GM19025 (cell line): ENCODE measurements around the gene MYL12B.
"Not testable (repeated sequence)": the region's sequence is repeated elsewhere in the genome, so short reads cannot be mapped to it uniquely, and the experiment has no call there.

Source experiments
- ATAC-seq: cut with Tn5 transposase; IDR thresholded peaks from one replicate; pipeline ENCODE4 v1.9.1; 2021; ENCODE audit warnings: mild to moderate bottlenecking, low read depth, moderate library complexity; ENCODE audit not compliant: unreplicated experiment

The MYL12B gene

DNA sequence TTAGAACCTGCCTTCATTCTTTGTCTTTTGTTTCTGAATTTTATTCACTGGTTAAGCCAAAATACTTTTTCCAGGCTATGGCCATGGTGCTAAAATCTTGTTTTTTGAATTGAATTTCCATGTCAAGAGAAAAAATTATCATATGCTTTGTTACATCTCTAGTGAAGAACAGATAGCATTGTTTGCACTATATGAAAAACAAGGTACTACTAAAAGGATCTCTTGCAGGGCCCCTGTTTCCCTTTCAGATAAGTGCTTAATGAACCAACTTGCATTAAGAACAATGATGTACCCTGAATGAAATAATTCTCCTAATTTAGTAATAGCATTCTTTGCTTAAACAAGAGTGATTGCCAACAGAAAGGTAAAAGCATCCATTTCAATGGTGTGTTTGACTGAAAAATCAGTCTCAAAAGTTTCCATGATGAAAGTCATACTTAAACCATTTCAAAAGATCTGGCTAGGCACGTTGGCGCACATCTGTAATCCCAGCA lies 4.3 kb upstream of the MYL12B start:
- no peak for ATAC-seq

DNA sequence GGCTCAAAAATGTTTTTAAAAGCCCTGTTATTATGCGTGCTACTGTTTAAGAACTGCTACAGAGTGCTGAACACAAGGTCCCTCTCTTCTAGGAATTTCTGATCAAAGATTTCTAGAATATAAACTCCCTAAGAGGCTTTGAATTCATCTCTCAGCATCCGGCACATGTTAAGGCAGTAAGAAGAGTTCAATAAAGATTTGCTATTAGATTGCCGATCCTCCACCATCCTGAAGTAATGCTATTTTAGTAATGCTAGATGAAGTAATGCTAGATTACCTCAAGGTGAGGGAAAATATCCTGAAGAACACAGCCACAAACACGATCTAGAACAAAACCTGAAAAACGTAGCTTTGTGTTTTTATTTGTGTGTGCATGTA lies 949 bp upstream of the MYL12B start:
- no peak for ATAC-seq

GRCh38 chr18:3262234-3263131 lies 550 bp downstream of the MYL12B start:
- ATAC-seq: peak; percentile 25

DNA sequence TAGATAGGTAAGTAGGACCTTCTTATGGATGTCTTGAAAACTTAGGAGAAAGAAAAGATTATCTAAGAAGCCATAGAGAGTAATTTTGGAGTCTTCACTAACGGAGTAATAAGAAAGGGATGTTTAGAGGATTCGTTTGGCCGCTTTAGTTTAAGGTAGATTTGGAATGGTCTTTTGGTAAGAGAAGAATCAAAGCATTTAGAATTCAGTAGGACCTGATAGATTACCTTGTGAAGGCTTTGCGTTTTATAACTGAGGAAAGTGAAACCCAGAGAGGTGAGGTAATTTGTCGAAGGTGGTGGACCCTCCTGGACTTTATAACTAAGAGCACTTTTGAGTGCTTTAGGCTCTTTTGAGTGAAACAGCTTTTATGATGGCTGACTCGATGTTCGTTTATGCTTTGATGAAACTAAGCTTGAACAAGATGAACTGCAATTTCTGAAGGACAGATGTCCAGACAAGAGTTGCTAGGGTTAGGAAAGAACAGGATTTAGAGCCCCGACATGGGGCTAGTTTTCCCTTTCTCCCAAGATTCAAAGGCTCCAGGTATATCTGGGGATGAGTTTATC lies 1.3 kb downstream of the MYL12B start:
- ATAC-seq: no peak

DNA sequence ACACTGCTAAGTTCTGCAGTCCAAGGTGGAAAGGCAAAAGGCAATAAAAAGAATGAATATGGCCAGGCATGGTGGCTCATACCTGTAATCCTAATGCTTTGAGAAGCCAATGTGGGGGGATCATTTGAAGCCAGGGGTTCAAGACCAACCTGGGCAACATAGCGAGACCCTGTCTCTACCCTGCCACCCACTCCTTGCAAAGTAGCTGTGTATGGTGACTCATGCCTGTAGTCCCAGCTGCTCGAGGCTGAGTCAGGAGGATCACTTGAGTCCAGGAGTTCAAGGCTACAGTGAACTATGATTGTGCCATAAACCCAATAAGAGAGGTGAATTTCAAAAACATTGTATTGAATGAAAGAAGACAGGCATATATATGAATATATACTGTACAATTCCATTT lies 2.4 kb downstream of the MYL12B start:
- no peak for ATAC-seq

DNA sequence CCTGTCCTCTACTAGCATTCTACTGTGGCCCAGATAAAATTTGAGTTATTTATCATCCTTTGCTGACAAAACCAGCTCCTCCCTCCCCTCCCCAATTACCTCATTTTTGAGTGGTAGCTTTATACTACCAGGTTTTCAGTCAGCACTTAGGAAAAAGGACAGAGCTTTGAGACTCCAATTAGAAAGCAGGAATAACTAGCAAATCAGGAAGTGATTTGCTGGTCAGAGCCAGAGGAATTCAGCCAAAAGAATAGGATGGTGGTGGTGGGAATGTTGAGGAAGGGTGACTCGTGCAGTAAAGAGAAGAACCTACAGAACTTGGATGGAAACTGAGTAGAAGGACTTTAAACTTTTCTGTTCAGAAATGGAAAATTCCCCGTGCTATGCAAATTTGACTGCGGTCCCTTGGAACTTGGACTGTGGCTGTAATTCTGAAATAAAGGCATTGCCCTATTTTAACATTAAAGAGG lies 3.7 kb downstream of the MYL12B start:
- no peak for ATAC-seq

GRCh38 chr18:3266062-3266608 lies 4.2 kb downstream of the MYL12B start:
- ATAC-seq: no peak

- ATAC-seq: no peak
Observed at GRCh38 chr18:3268306-3268705, 6.4 kb downstream of the MYL12B start.

DNA sequence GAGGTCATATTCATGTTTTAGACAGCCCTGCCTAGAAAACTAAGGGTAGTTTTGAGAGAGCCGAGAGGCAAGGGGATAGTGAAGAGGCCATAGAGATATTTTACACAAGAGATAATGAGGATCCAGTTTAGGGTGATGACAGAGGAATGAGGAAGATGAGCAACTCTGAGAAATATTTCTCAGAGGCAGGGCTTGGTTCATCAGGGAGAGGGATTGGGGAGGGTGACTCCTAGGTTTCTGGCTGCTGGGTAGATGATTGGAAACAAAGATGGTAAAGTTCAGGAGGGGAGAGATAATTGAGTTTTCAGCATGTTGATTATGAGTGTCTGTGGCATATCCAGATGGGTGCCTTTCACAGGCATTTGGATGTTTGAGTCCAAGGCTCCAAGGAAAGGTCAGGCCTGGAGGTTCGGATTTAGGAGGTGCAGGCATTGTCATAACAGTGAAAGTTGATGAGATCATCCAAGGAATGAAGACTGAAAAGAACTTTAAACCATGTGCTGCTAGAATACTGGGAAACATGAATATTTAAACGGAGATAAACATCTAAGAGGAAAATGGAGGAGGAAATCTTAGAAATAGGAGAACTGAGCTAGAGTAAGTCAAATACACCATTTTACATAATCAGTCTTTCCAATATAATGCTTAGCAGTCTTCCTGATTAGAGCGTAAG lies 7.4 kb downstream of the MYL12B start:
- ATAC-seq: no peak

- ATAC-seq: no peak
Observed at GRCh38 chr18:3269914-3270299, 8.0 kb downstream of the MYL12B start.

GRCh38 chr18:3273042-3273441 lies 11.1 kb downstream of the MYL12B start:
- no peak for ATAC-seq

- ATAC-seq: not testable (repeated sequence)
Observed at GRCh38 chr18:3277643-3278213, 15.8 kb downstream of the MYL12B start.

GRCh38 chr18:3279201-3280185 lies 17.6 kb downstream of the MYL12B start:
- ATAC-seq: peak; percentile 57

GRCh38 chr18:3281456-3282400 lies 19.8 kb downstream of the MYL12B start:
- no peak for ATAC-seq

GRCh38 chr18:3283253-3283863 lies 21.4 kb downstream of the MYL12B start:
- no peak for ATAC-seq

DNA sequence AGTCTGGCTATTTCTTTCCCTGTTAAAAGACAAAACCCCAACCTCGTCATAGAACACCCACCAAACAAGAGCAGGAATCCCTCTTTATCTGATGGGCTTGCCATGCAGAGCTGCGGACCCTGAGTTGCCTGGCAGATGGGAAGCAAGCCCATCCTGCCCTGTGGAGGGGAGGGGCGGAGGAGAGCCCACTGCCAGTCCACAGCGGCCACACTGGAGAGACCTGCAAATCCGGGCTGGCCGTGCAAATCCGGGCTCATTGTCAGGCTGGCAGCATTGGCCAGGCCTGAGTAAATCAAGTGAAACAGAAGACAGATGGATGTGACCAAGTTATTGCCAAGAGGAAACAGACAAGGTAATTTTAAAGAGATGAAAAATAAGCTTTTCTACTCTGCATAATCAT lies 22.0 kb downstream of the MYL12B start:
- ATAC-seq: no peak

DNA sequence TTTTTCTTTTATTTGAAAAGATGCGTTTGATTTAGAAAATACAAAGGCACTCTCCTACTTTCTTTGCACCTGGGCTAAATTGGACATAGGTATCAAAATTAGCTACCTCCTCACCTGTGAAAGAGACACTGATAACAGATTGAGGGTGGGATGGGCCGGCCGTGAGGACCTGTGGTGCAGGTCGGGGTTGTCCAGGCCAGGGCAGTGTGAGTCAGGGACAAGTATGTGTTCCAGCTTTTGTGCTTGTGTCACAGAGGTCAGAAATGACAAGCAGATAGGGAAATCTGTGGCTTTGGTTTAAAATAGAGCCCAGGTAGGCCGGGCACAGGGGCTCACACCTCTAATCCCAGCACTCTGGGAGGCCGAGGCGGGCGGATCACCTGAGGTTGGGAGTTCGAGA lies 22.6 kb downstream of the MYL12B start:
- ATAC-seq: no peak

GRCh38 chr18:3286159-3286558 lies 24.2 kb downstream of the MYL12B start:
- ATAC-seq: no peak
